ENCODE data around the gene CAMK2D.

DNA sequence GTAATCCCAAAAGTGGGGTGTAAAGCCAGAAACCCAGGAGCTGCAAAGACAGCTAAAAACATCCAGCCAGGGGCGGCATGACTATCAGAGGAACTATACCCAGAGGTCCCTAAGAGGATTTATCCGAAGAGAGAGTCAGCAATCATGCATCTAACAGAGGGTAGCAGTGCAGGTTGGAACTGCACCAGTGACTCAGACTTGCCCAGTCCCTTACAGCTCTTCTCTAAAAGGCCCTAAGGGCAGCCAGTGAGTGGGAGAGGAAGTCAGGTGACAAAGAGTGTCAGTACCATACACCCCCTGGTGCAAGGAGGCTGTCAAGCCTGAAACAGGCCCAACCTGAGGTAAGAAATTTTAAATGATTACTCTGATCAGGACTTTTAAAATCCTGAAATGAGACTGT, 88.1 kb downstream of the CAMK2D start:
- TF ChIP-seq POLR2A (IDR thresholded peaks at IDR 0.05) (no peak), POLR2AphosphoS5 (IDR thresholded peaks at IDR 0.05) (no peak)
- TF ChIP-seq, protein P1, sequence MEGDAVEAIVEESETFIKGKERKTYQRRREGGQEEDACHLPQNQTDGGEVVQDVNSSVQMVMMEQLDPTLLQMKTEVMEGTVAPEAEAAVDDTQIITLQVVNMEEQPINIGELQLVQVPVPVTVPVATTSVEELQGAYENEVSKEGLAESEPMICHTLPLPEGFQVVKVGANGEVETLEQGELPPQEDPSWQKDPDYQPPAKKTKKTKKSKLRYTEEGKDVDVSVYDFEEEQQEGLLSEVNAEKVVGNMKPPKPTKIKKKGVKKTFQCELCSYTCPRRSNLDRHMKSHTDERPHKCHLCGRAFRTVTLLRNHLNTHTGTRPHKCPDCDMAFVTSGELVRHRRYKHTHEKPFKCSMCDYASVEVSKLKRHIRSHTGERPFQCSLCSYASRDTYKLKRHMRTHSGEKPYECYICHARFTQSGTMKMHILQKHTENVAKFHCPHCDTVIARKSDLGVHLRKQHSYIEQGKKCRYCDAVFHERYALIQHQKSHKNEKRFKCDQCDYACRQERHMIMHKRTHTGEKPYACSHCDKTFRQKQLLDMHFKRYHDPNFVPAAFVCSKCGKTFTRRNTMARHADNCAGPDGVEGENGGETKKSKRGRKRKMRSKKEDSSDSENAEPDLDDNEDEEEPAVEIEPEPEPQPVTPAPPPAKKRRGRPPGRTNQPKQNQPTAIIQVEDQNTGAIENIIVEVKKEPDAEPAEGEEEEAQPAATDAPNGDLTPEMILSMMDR (IDR thresholded peaks at IDR 0.05 in 8 of 11, conservative IDR thresholded peaks at IDR 0.05 in 3 of 11) = no peak
